Activated CD4-positive, alpha-beta memory T cell treated with anti-CD3 and anti-CD28 coated beads, Interleukin-2, amount 10 ng/mL, durations not matched to agents 7 days and 5 days (primary cell): ENCODE results near the gene PSMD12. TPM values are rescaled to one million over a fixed set of nuclear protein-coding genes. Genes with fewer than 3 reads are reported as not detected.
A peak's percentile ranks its signal among the peaks of the same experiment; 100 is the strongest.
"Not testable (repeated sequence)": the region's sequence is repeated elsewhere in the genome, so short reads cannot be mapped to it uniquely, and the experiment has no call there.

Experiments used
- CTCF ChIA-PET: fragments of 350-600 bp; sonication (Branson Sonifier 250); formaldehyde crosslinking; loops from one replicate; lab custom pipeline; 2021; ENCODE audit warnings: antibody characterized with exemption, inconsistent platforms; lab: Charles Lee
- POLR2A ChIA-PET: fragments of 350-600 bp; sonication (Branson Sonifier 250); formaldehyde crosslinking; loops from one replicate; lab custom pipeline; 2021; ENCODE audit warnings: antibody characterized with exemption; lab: Charles Lee
- DNase-seq: peaks from one replicate; pipeline ENCODE4 v3.0.0-alpha.2; 2020
- H3K27ac Mint-ChIP-seq: one replicate; pipeline ENCODE4 v1.8.0; 2021; ENCODE audit warnings: mild to moderate bottlenecking, mixed read lengths
- H3K27me3 Mint-ChIP-seq: one replicate; pipeline ENCODE4 v1.8.0; 2021; ENCODE audit warnings: mixed read lengths
- H3K36me3 Mint-ChIP-seq: one replicate; pipeline ENCODE4 v1.8.0; 2021; ENCODE audit warnings: low read depth, mixed read lengths
- H3K4me1 Mint-ChIP-seq: one replicate; pipeline ENCODE4 v1.8.0; 2021; ENCODE audit warnings: mixed read lengths
- H3K4me3 Mint-ChIP-seq: one replicate; pipeline ENCODE4 v1.8.0; 2021; ENCODE audit warnings: mild to moderate bottlenecking, mixed read lengths
- H3K9me3 Mint-ChIP-seq: one replicate; pipeline ENCODE4 v1.8.0; 2021; ENCODE audit warnings: mixed read lengths
- total RNA-seq, 2 experiments: library from RNA; stranded (reverse); gene quantifications; one replicate each; pipeline ENCODE4 v1.2.3, GENCODE V29; 2021

The PSMD12 gene
- total RNA-seq, 2 experiments from 2014 or later: 49.3 to 50.0 TPM

DNA sequence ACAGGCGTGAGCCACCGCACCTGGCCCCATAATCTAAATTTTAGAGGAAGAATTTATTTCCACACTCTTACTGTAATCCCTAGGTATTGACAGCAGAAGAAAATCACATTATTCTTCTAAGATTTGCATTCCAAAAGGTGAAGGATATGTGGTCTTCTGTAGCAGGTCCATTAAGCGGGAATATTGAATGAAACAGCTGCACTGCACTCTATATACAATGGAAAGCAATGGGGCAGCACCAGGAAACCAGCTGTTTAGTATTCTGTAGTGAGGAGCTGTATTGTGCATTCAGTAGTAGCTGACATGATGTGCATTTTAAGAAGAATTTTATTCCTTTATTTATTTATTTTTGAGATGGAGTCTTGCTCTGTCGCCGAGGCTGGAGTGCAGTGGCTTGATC lies 49.6 kb downstream of the PSMD12 start:
- no peak for DNase-seq
- no peaks in the 10 kb centered on the region for H3K27me3 Mint-ChIP-seq
- H3K9me3 Mint-ChIP-seq: no peaks in the 10 kb centered on the region
- CTCF ChIA-PET: no interaction called here
- H3K4me3 Mint-ChIP-seq: no peak overlapping the region
- no peak overlapping the region for H3K27ac Mint-ChIP-seq
- POLR2A ChIA-PET: no interaction called here
- H3K36me3 Mint-ChIP-seq: no peaks in the 10 kb centered on the region
- no peaks in the 10 kb centered on the region for H3K4me1 Mint-ChIP-seq

DNA sequence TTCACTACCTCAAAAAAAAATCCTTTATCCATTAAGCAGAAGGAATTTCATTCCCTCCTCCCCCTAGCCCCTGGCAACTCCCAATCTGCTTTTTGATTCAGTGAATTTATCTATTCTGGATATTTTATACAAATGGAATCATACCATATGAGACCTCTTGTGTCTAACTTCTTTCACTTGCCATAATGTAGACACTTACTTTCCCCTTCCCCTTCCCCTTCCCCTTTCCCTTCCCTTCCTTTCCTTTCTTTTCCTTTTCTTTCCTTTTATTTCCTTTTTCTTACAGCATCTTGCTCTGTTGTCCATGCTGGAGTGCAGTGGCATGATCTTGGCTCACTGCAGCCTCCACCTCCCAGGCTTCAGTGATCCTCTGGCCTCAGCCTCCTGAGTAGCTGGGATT lies 50.5 kb downstream of the PSMD12 start:
- no peaks in the 10 kb centered on the region for H3K36me3 Mint-ChIP-seq
- POLR2A ChIA-PET: no interaction called here
- CTCF ChIA-PET: no interaction called here

DNA sequence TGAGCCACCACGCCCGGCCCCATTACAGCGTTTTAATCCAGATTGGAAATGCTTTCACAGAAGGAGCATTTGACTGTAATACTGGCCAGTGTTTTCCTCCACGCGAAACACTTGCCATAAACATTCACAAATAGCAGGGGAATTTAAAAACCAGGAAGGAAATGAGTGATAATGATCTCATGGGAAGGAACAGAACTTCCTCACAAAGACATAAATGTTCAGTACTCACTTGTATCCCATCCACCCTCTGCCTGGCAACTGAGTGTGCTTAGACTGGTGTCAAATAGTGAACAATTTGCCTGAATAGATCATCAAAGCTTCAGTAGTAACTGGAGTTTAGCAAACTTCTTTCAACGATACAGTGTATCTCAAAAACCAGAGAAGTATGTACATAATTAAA lies 54.1 kb downstream of the PSMD12 start:
- Mint-ChIP-seq H3K36me3 (no peaks in the 10 kb centered on the region), H3K9me3 (no peaks in the 10 kb centered on the region), H3K27me3 (no peaks in the 10 kb centered on the region), H3K4me3 (no peak overlapping the region), H3K4me1 (no peaks in the 10 kb centered on the region), H3K27ac (no peak overlapping the region)
- ChIA-PET POLR2A (no interaction called here), CTCF (no interaction called here)
- DNase-seq: no peak

More for the DNA sequence above, 50.5 kb downstream of the PSMD12 start:
- Mint-ChIP-seq H3K27me3 (no peaks in the 10 kb centered on the region), H3K4me1 (no peaks in the 10 kb centered on the region), H3K27ac (no peak overlapping the region), H3K9me3 (no peaks in the 10 kb centered on the region), H3K4me3 (no peak overlapping the region)
- DNase-seq: no peak

DNA sequence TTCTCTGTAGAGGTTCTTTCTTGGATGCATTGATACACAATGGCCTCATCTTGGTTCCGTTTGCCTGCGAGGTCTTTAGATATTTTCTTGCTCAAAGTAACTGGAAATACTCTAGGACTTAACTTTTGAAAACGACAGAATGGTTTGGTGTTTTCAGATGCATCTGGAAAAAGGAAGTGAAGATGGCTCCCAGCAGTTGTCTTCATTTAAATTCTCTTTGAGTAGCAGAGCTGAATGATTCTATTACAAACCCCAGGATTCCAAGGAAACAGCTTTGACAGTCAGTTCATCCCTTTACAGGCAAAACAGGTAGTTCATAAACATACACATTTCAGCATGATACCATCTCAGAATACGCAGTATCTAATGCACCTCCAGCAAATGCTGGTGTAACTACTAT lies 54.8 kb downstream of the PSMD12 start:
- Mint-ChIP-seq H3K4me1 (no peaks in the 10 kb centered on the region), H3K36me3 (no peaks in the 10 kb centered on the region), H3K9me3 (no peaks in the 10 kb centered on the region), H3K27ac (no peak overlapping the region), H3K27me3 (no peaks in the 10 kb centered on the region), H3K4me3 (no peak overlapping the region)
- ChIA-PET CTCF (interaction anchor here (0.7 kb wide), 1 partner anchor 20 kb away, joined by 4 read pairs; no protein-coding TSS in a partner anchor), POLR2A (no interaction called here)
- no peak for DNase-seq

- no peaks in the 10 kb centered on the region for H3K9me3 Mint-ChIP-seq
- no peak for DNase-seq
- no peak overlapping the region for H3K27ac Mint-ChIP-seq
- no peaks in the 10 kb centered on the region for H3K36me3 Mint-ChIP-seq
- H3K4me3 Mint-ChIP-seq: no peak overlapping the region
- no peaks in the 10 kb centered on the region for H3K27me3 Mint-ChIP-seq
- H3K4me1 Mint-ChIP-seq: no peaks in the 10 kb centered on the region
- ChIA-PET POLR2A (no interaction called here), CTCF (no interaction called here)
Observed at GRCh38 chr17:67310406-67310805, 56.0 kb downstream of the PSMD12 start.

GRCh38 chr17:67305446-67306235 lies 60.7 kb downstream of the PSMD12 start:
- H3K9me3 Mint-ChIP-seq, H3K4me1 Mint-ChIP-seq, H3K27ac Mint-ChIP-seq, H3K4me3 Mint-ChIP-seq, H3K36me3 Mint-ChIP-seq, DNase-seq, H3K27me3 Mint-ChIP-seq: not testable (repeated sequence)
- CTCF ChIA-PET: interaction anchor here (0.7 to 1.4 kb wide), 3 partner anchors 20 to 382 kb away, joined by 3 read pairs; no protein-coding TSS in a partner anchor
- POLR2A ChIA-PET: interaction anchor here (0.7 kb wide), 1 partner anchor 595 kb away, joined by 3 read pairs; no protein-coding TSS in a partner anchor

- DNase-seq: no peak
- ChIA-PET POLR2A (no interaction called here), CTCF (interaction anchor here (0.6 kb wide), 1 partner anchor 18 kb away, joined by 3 read pairs; no protein-coding TSS in a partner anchor)
- Mint-ChIP-seq H3K27me3 (no peaks in the 10 kb centered on the region), H3K27ac (no peak overlapping the region), H3K9me3 (no peaks in the 10 kb centered on the region), H3K4me1 (peaks cover 5% of the 10 kb centered on the region), H3K36me3 (no peaks in the 10 kb centered on the region), H3K4me3 (no peak overlapping the region)
Observed at GRCh38 chr17:67297454-67297960, 68.9 kb downstream of the PSMD12 start.

DNA sequence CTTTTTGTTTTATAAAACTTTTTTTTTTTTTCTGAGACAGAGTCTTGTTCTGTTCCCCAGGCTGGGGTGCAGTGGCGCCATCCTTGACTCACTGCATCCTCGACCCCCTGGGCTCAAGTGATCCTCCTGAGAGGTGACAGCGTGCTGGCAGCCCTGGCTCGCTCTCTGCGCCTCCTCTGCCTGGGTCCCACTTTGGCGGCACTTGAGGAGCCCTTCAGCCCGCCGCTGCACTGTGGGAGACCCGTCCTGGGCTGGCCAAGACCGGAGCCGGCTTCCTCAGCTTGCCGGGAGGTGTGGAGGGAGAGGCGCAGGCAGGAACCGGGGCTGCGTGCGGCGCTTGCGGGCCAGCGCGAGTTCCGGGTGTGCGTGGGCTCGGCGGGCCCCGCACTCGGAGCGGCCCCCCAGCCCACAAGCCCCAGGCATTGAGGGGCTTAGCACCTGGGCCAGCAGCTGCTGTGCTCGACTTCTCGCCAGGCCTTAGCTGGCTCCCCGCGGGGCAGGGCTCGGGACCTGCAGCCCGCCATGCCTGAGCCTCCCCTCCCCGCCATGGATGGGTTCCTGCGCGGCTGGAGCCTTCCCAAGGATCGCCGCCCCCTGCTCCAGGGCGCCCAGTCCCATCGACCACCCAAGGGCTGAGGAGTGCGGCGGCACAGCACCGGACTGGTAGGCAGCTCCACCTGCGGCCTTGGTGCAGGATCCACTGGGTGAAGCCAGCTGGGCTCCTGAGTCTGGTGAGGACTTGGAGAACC lies 71.8 kb downstream of the PSMD12 start:
- POLR2A ChIA-PET: interaction anchor here (1.7 to 2.0 kb wide), 2 partner anchors 49 to 74 kb away, joined by 5 to 8 read pairs; partner anchors contain the start of gene HELZ
- no peak overlapping the region for H3K27ac Mint-ChIP-seq
- no peaks in the 10 kb centered on the region for H3K9me3 Mint-ChIP-seq
- CTCF ChIA-PET: interaction anchor here (0.7 to 4.6 kb wide), 18 partner anchors 10 to 580 kb away, joined by 3 to 40 read pairs (median 4); partner anchors contain the start of gene HELZ
- H3K27me3 Mint-ChIP-seq: no peaks in the 10 kb centered on the region
- peaks cover 5% of the 10 kb centered on the region for H3K4me1 Mint-ChIP-seq
- H3K4me3 Mint-ChIP-seq: no peak overlapping the region
- no peaks in the 10 kb centered on the region for H3K36me3 Mint-ChIP-seq
- no peak for DNase-seq

DNA sequence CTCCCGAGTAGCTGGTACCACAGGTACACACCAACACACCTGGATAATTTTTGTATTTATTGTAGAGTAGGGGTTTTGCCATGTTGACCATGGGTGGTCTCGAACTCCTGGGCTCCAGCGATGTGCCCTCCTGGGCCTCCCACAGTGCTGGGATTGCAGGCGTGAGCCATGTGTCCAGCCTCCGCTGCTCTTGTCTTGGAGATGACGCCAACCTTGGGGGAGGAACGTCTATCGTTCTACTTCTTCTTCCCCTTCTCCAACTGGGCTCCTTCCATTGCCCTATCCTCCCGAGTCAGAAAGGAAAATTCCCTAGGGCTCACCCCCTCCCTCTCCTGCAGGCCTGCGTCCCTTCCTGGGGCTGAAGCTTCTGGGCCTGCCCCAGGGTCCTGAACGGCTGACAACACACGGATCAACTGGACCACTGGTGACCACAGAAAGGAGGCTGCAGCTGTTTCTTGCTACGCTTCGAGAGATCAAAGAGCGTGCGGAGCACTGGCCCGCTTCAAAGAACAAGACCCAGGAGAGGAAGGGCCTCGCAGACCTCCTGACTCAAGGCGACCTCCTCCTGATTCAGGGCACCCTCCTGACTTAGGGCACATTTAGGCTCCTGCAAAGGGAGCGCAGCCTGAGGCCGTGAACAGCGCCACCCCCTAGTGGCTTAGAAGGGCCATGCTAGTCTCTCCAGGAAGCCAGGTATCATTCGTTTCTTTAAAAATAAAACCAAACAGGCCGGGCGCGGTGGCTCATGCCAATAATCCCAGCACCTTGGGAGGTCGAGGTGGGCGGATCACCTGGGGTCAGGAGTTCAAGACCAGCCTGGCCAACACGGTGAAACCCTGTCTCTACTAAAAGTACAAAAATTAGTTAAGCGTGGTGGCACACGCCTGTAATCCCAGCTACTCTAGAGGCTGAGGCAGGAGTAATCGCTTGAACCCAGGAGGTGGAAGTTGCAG lies 72.8 kb downstream of the PSMD12 start:
- CTCF ChIA-PET: interaction anchor here (0.7 to 4.6 kb wide), 27 partner anchors 9 to 1194 kb away, joined by 3 to 40 read pairs (median 4); partner anchors contain the start of gene HELZ
- H3K4me3 Mint-ChIP-seq: no peak overlapping the region
- peaks cover 5% of the 10 kb centered on the region for H3K4me1 Mint-ChIP-seq
- H3K9me3 Mint-ChIP-seq: no peaks in the 10 kb centered on the region
- peak; percentile 81 for DNase-seq
- no peaks in the 10 kb centered on the region for H3K27me3 Mint-ChIP-seq
- POLR2A ChIA-PET: interaction anchor here (1.1 to 2.0 kb wide), 3 partner anchors 48 to 73 kb away, joined by 3 to 8 read pairs (median 5); partner anchors contain the start of gene HELZ
- H3K27ac Mint-ChIP-seq: no peak overlapping the region
- H3K36me3 Mint-ChIP-seq: no peaks in the 10 kb centered on the region

DNA sequence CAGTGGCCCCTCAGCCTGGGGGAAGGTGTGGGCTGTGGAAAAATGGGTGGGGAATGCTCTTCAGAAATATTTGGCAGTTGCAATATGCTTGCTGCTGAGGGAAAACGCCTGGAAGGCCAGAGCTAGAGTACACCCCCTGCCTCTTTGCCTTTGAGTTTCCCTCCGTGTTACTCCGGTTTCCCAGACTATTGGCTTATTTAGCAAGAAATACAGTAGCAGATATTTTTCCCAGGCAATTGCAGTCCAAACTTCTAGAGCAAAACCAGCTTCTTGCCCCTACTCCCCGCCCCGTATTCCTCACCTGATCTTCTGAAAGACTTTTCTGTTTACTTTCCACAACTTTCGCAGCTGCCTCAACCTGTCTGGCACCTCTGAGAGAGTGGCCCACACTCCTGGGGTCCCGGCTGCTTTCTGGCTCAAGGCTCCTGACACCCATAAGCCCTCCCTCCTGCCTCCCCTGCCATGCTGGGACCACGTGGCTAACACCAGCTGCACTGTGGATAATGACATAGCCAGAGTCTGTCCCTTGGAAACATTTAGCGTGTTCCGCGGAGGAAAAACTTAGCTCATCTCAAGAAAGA lies 75.6 kb downstream of the PSMD12 start:
- Mint-ChIP-seq H3K27me3 (no peaks in the 10 kb centered on the region), H3K4me3 (no peak overlapping the region), H3K36me3 (no peaks in the 10 kb centered on the region), H3K4me1 (peaks cover 5% of the 10 kb centered on the region), H3K27ac (no peak overlapping the region), H3K9me3 (no peaks in the 10 kb centered on the region)
- ChIA-PET CTCF (interaction anchor here (0.6 to 1.4 kb wide), 5 partner anchors 20 to 96 kb away, joined by 3 to 6 read pairs (median 3); partner anchors contain the start of gene HELZ), POLR2A (interaction anchor here (0.8 kb wide), 1 partner anchor 46 kb away, joined by 3 read pairs; the partner anchor contains the start of gene HELZ)
- DNase-seq: no peak

DNA sequence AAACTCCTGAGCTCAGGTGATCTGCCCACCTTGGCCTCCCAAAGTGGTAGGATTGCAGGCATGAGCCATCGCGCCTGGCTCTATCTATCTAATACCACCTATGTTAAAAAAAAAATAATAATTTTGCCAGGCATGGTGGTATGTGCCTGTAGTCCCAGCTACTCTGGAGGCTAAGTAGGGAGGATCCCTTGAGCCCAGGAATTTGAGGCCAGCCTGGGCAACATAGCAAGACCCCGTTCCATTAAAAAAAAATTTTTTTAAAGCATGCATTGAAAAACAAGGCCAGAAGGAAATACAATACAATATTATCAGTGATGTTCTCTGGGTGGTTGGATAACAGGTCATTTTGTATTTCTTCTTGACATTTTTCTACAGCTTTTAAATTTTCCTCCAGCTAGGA lies 76.1 kb downstream of the PSMD12 start:
- Mint-ChIP-seq H3K36me3 (no peaks in the 10 kb centered on the region), H3K4me1 (peaks cover 5% of the 10 kb centered on the region), H3K27ac (no peak overlapping the region), H3K27me3 (no peaks in the 10 kb centered on the region), H3K9me3 (no peaks in the 10 kb centered on the region), H3K4me3 (no peak overlapping the region)
- ChIA-PET CTCF (interaction anchor here (1.3 to 1.5 kb wide), 5 partner anchors 11 to 96 kb away, joined by 3 to 6 read pairs (median 3); no protein-coding TSS in a partner anchor), POLR2A (interaction anchor here (0.8 to 1.1 kb wide), 2 partner anchors 11 to 45 kb away, joined by 3 read pairs; partner anchors contain the start of gene HELZ)
- no peak for DNase-seq
